Stimulated activated CD4-positive, alpha-beta T cell treated with anti-CD3 and anti-CD28 coated beads, Interleukin-12 subunit alpha, Interleukin-12 subunit beta, amount 100 ng/mL, for 48 hours (primary cell): ENCODE results near the gene RIPK1.
A peak's percentile ranks its signal among the peaks of the same experiment; 100 is the strongest.
"Not testable (repeated sequence)": the region's sequence is repeated elsewhere in the genome, so short reads cannot be mapped to it uniquely, and the experiment has no call there.

Experiments used
- DNase-seq, 3 donors: peaks; one replicate each; pipeline ENCODE4 v3.0.0-alpha.2; 2020; ENCODE audit warnings: low read depth in 2 of 3, low spot score in 1 of 3

Gene RIPK1

GRCh38 chr6:3068329-3069214 lies at the start of gene RIPK1:
Gene RIPK1, plus strand, starts transcription at chr6:3068494. Its CDS starts 8,330 bp downstream, at chr6:3076824.
- peak; percentile 89 to 93 (median 91) for DNase-seq

DNA sequence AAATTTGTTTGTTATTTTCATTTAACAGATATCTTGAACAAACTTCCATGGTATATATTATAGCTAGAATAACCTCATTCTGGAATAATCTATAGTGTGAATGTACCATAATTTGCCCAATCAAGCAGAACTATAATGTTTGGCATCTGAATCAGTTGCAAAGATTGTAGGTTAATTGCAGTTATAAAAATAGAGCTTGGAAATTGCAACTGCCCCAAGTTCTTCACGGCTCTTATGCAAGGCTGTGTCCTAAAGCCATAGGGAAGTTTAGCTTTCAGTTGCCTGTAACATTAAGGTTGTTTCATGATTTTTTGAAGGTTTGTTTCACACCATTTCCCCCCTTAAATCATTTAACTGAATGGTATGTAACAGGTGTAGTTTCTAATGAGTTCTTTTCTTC lies 49.2 kb upstream of the RIPK1 start:
- DNase-seq: no peak

DNA sequence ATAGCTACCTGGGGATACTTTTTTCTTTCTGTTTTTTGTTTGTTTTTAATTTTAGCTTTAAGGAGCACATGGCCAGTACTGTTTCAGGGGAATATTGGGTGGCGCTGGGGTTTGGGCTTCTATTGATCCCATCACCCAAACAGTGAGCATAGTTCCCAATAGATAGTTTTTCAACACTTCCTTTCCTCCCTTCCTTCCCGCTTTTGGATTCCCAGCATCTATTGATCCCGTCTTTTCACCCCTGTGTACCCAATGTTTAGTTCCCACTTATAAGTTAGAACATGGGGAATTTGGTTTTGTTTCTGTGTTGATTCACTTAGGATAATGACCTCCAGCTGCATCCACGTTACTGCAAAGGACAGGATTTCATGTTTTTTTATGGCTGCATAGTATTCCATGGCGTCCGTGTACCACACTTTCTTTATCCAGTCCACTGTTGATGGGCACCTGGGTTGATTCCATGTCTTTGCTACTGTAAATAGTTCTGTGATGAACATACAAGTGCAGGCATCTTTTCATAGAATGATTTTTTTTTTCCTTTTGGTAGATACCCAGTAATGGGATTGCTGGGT lies 48.5 kb upstream of the RIPK1 start:
- DNase-seq: no peak

GRCh38 chr6:3020976-3021598 lies 47.2 kb upstream of the RIPK1 start:
- DNase-seq: not testable (repeated sequence)

- DNase-seq: no peak
These were observed 45.3 kb upstream of the RIPK1 start for GRCh38 chr6:3022765-3023662.

GRCh38 chr6:3023663-3024483 lies 44.4 kb upstream of the RIPK1 start:
- DNase-seq: peak; percentile 83 to 89 (median 86)

DNA sequence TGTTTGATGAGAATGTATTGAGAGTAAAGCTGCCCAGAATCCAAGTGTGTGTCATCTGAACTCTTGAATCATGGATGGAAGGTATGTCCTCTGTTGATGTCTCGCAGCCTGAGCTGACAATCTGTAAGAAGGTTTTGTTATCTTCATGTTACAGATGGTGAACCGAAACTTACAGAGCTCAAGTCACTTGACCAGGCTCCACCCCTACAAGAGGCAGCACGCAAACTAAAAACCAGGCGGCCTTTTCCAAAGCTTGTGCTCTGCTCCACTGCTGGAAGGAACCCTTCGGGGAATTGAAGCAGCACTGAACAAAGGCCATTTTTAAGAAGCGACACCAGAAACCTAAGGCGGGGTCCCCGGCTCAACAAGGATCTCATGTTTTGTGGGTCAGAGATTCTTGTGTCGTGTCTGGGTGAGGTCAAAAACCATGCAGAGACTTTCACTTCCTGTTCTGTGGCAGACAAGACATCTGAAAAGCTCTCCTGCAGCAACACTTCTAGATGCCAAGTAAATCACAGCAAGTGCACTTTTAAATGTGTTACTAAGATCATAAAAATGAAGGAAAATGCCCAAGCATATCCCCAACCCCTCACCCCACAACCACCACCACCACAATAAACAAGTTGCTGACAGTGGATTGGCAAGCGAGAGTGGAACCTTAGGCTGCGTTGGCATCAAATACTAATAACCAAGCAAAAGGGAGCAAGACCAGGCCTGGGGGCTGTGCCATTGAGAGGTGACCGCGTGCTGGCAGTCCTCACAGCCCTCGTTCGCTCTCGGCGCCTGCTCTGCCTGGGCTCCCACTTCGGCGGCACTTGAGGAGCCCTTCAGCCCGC lies 41.3 kb upstream of the RIPK1 start:
- DNase-seq: no peak

- not testable (repeated sequence) for DNase-seq
These were observed 40.1 kb upstream of the RIPK1 start for GRCh38 chr6:3028156-3028555.

DNA sequence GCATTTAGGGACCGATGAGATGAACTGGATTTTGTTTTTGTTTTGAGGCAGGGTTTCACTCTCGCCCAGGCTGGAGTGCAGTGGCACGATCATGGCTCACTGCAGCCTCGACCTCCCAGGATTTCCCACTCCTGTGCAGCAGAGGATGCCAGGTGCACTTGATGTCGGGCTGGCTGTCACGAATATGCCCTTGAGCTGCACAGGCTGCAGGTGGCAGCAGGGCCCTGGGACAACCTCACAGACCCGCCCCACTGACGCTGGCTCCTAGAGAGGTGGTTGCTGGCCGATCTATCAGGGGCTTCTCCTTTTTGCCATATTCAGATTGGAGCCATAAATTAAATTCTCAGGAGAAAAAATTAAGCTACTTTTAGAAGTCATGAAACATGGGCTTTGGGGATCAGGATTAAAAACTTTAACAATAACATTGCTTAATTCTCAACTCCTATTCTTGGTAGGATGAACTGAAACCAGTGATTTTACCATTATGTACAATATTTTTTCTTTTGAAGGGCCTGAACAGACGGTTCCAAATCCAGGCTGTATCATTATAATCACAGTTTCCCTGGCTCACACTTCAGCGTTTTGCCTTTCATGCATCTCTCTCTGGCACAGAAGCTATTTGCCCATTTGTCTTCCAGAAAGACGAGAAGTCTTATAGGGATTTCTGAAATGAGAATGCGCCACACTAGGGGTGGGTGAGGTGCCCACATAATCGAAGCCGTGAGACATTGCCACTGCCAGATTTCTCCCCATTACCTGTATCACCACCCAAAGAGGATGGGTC lies 36.2 kb upstream of the RIPK1 start:
- DNase-seq: no peak

- no peak for DNase-seq
These were observed 35.3 kb upstream of the RIPK1 start for GRCh38 chr6:3032986-3033385.

DNA sequence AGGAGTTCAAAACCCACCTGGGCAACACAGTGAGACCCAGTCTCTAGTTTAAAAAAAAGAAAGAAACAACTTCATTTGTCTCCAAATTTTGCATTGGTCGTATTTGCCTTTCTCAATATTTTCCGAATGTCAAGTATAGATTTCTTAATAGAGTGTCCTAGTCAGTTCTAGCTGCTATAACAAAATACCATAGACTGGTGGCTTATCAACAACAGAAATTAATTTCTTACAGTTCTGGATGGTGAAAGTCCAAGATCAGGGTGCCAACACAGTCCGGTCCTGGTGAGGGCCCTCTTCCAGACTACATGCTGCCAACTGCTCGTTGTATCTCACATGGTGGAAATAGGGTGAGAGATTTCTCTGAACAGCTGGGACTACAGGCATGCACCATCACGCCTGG lies 34.6 kb upstream of the RIPK1 start:
- DNase-seq: no peak

DNA sequence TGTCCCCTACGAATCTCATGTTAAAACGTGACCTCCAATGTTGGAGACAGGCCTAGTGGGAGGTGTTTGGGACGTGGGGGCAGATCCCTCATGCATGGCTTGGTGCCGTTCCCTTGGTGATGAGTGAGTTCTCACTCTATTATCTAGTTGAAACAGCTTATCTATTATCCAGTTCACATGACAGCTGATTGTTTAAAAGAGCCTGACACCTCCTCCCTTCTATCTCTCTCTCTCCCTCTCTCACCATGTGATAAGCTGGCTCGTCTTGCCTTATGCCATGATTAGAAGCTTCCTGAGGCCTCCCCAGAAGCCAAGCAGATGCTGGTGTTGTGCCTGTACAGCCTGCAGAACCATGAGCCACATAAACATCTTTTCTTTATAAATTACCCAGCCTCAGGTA lies 32.9 kb upstream of the RIPK1 start:
- DNase-seq: no peak

DNA sequence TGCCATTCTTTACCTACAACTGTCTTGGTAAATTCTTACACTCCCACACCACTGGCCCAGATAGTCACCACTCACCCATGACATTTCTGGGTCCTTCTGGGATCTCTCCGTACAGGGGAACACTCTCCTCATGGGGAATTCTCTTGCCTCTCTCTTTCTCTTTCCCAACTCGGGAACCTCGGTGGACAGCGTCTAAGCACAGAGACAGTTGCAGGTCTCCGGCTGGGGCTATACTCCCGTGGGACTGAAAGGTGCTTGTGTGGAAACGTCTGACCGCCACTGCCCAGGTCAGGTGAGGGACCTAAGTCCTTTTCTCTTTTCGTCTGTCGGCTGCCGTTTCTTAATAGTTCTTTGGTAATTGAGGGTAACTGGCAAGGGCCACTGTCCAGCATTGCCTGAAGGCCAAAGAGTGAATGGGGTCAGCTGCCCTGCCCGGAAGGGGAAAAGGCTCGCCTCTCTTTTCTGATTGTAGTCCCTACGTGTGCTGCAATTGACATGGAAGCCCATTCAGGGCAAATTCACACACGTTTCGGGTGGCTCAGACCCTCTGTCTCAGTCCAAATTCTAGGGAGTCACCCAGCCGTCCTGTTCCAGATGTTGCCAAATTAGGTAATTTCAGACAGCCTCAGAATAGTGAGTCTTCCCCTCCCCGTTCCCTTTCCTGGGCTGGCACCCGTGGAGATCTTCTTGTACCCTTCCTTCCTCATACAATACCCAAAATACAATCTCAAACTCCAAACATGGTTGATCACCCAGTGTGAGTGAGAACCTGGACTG lies 31.2 kb upstream of the RIPK1 start:
- DNase-seq: no peak

GRCh38 chr6:3037638-3038365 lies 30.5 kb upstream of the RIPK1 start:
- no peak for DNase-seq

DNA sequence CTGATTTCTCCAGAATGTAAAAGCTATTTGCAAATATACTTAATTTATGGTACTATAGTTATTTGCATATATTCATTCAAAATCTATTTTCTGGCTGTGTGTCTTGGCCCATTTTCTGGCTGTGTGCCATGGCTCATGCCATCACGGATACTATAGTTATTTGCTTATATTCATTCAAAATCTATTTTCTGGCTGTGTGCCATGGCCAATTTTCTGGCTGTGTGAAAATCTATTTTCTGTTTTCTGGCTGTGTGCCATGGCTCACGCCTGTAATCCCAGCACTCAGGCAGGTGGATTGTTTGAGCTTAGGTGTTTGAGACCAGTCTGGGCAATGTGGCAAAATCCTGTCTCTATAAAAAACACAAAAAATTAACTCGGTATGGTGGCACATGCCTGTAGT lies 28.9 kb upstream of the RIPK1 start:
- DNase-seq: no peak

DNA sequence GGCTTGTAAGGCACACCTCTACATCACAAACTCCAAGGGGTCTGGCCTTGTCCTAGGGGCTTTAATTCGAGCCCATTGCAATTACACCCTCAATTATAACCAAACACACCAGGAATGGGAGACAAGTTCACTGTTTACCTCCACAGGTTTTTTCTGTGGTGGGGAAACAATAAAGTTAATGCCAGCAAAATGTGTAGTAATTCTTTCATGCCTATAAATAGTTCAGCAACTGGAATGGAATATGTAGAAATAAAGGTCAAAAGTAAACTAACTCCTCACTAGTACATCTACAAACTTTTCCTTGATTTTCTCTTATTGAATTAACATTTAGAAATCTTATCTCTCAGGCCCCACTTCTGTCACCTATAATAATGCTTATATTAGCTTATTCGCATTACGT lies 27.1 kb upstream of the RIPK1 start:
- DNase-seq: no peak

GRCh38 chr6:3041606-3042005 lies 26.7 kb upstream of the RIPK1 start:
- no peak for DNase-seq
